Measurements from ENCODE around the gene CNTN1. TPM values are rescaled to one million over a fixed set of nuclear protein-coding genes. Genes with fewer than 3 reads are reported as not detected.

The CNTN1 gene
- total and polyA plus RNA-seq, 2 of the 13 experiments (the other 11 are each of a cell fraction or from before 2014, with no cell fraction given): 0.01 to 0.07 TPM

- DNase-seq (ENCODE audit: low spot score): peak; percentile 4
- TF ChIP-seq RNF2 (conservative IDR thresholded peaks at IDR 0.05; ENCODE audit: low read depth): no peak
- no peak for TF ChIP-seq RCOR2 (CRISPR knock-in tag; IDR thresholded peaks at IDR 0.05)
- no peak for TF ChIP-seq ZNF776 (CRISPR knock-in tag; IDR thresholded peaks at IDR 0.05)
- TF ChIP-seq ZZZ3 (CRISPR knock-in tag; IDR thresholded peaks at IDR 0.05; ENCODE audit: borderline replicate concordance): no peak
- no peak for TF ChIP-seq PBX3 (CRISPR knock-in tag; IDR thresholded peaks at IDR 0.05; ENCODE audit: borderline replicate concordance)
- TF ChIP-seq STAG1 (CRISPR knock-in tag; IDR thresholded peaks at IDR 0.05): peak; percentile 59
- peak; percentile 47 for TF ChIP-seq CTCF (CRISPR knock-in tag; IDR thresholded peaks at IDR 0.05)
- TF ChIP-seq POGZ (CRISPR knock-in tag; IDR thresholded peaks at IDR 0.05): no peak
- no peak for TF ChIP-seq HDAC6 (IDR thresholded peaks at IDR 0.05; ENCODE audit: low read depth, low read length)
- TF ChIP-seq ZNF337 (CRISPR knock-in tag; IDR thresholded peaks at IDR 0.05; ENCODE audit: borderline replicate concordance, low read depth): no peak
- no peak for TF ChIP-seq JDP2 (CRISPR knock-in tag; IDR thresholded peaks at IDR 0.05; ENCODE audit: borderline replicate concordance)
- 0 out of 2 replicates have a peak, but pooled peaks have one; percentile 13 for TF ChIP-seq ARID3A (IDR thresholded peaks at IDR 0.05; ENCODE audit: low read depth, low read length)
- TF ChIP-seq PCBP1 (IDR thresholded peaks at IDR 0.05; ENCODE audit: borderline replicate concordance, low read depth, low read length): no peak
- no peak for TF ChIP-seq EZH2 (conservative IDR thresholded peaks at IDR 0.05; ENCODE audit: low read depth, low read length)
- TF ChIP-seq MIER2 (CRISPR knock-in tag; IDR thresholded peaks at IDR 0.05): no peak
- TF ChIP-seq ZNF703 (CRISPR knock-in tag; IDR thresholded peaks at IDR 0.05; ENCODE audit: borderline replicate concordance): no peak
- no peak for TF ChIP-seq BATF2 (CRISPR knock-in tag; IDR thresholded peaks at IDR 0.05)
- TF ChIP-seq ZNF263 (CRISPR knock-in tag; IDR thresholded peaks at IDR 0.05): no peak
- Histone ChIP-seq H3K4me1 (ENCODE audit: insufficient read depth, low read length) (no peaks in the 10 kb centered on the region), H3K27ac (ENCODE audit: extremely low read length, insufficient read depth, low read length) (no peak overlapping the region), H3K9ac (ENCODE audit: insufficient read depth, low read depth, low read length) (no peak overlapping the region), H3K79me2 (ENCODE audit: insufficient read depth, low read length) (no peaks in the 10 kb centered on the region), H2AFZ (ENCODE audit: low read length) (no peak overlapping the region), H4K20me1 (ENCODE audit: insufficient read depth, low read length) (no peaks in the 10 kb centered on the region), H3K4me2 (ENCODE audit: low read depth, low read length) (no peak overlapping the region), H3K36me3 (replicated peaks in 1 of 2; ENCODE audit: control insufficient read depth in 1 of 2, insufficient read depth in 2 of 2, low read length in 2 of 2) (no peaks in the 10 kb centered on the region), H3K27me3 (ENCODE audit: control insufficient read depth in 1 of 2, insufficient read depth in 2 of 2, low read length in 2 of 2) (no peaks in the 10 kb centered on the region), H3K4me3 (replicated peaks in 1 of 3; ENCODE audit: insufficient read depth in 1 of 3, low read depth in 2 of 3, low read length in 3 of 3) (no peak overlapping the region), H3K9me3 (ENCODE audit: low read length) (no peaks in the 10 kb centered on the region)
- FAIRE-seq: no peak
- BruUV-seq (replicated peaks): no TSS peak
- WGBS (ENCODE audit: low lambda C conversion rate): 0% methylated on average over 1 of the region's 1 CpG
- ChIA-PET POLR2A (no interaction called here), CTCF (ENCODE audit: low intra/inter-chr PET ratio, low total read pairs) (interaction anchor here (1.0 kb wide), 1 partner anchor 1078 kb away, joined by 5 read pairs; no protein-coding TSS in a partner anchor)
- no peak for ATAC-seq
- in situ Hi-C loops (cut with HindIII; ENCODE audit: extremely low pct_ligation_motif_present, low pct_unique_long_range_greater_than_20kb) (loop anchor here (25.0 kb wide), 1 partner anchor 1066 kb away; no protein-coding TSS in a partner anchor), intact Hi-C loops (cut with micrococcal nuclease; ENCODE audit: unreplicated experiment) (loop anchor here (2.0 kb wide), 1 partner anchor 330 kb away; no protein-coding TSS in a partner anchor)
Measured at GRCh38 chr12:40946612-40947194, 254.5 kb downstream of the CNTN1 start.

All from HepG2 (cell line).